M059J (cell line): ENCODE measurements around the gene ATP2B3. TPM values are rescaled to one million over a fixed set of nuclear protein-coding genes. Genes with fewer than 3 reads are reported as not detected.

Experiments
- DNase-seq: peaks from one replicate; pipeline ENCODE4 v3.0.0-alpha.2; 2012; ENCODE audit warnings: low read depth
- total RNA-seq: library from RNA; depleted of rRNA; stranded (reverse); fragments of >200 nt; shearing (Covaris generic); gene quantifications from 2 replicates; pipeline ENCODE4 v1.2.3, GENCODE V29; 2014

ATP2B3 gene
- total RNA-seq, 1 experiment from 2014 or later, result not detected

DNA sequence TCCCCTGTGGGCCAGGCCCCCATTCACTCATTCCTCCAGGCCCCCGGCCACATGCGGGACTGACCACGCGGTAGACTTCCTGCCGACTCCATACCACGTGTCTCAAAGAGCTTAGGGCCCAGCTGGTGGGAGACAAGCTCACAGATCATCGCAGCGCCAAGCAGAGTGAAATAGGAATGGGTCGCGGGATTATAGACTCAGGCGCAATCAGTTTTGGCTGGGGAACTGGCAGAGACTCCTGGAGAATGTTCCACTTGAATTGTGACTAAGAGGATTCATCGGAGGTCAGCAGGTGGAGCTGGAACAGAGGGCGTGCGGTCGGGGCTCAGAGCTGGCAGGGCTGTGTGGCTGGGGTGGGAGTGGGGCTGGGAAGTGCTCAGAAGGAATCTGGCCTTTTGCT is 15.6 kb downstream of the ATP2B3 start:
- DNase-seq, result peak; percentile 29

DNA sequence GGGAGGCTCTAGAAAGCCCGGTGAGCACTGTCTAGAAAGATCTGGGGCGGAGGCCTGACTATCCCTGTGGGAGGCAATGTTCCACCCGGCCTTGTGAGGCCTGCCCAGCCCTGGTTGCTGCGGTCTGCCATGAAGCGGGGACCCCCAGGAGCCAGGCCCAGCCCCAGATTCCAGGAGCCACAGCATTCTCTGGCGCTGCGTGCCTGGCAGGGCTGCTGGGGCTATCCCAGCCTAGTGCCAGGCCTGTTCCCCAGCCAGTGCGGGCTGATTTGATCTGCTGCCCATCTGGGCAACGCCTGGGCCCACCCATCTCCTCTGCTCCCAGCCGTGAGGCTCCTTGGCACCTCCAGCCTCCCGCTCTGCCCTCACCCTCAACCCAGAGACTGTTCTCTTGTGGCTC is 19.6 kb downstream of the ATP2B3 start:
- DNase-seq, result no peak

DNA sequence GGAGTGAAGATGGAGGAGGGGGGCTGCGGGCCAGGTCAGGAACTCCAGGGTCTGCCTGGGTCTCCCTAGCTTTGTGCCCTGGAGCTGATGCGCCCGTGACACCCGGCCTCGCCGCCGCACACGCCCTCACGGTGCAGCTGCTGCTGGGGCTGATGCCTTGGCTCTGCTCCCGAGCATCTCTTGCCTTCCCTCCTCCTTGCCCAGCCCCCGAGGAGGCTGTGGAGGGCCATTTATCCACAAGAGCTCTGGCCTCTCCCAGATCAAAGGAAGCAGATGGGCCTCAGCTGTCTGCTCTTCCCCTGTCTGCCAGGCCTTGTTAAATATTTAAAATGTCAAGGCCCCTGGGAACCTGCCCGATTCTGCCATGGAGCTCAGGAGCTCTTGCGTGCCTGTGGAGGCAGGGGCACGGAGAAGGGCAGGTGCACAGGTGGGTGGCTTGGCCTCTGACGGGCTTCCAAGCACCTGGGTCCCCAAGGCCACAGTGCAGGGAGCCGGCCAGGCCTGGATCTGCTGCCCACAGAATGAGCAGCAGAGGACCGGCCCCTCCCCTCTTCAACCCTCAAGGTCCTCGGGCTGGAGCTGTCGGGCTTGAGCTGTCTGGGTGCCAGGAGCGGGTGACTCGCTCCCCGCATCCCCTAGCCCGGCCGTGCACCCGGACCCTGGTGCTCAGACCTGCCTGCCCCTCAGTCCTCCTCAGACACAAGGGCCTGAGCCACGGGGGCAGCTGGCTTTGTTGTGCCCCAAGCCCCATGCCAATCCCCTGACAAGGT is 20.3 kb downstream of the ATP2B3 start:
- no peak for DNase-seq

DNA sequence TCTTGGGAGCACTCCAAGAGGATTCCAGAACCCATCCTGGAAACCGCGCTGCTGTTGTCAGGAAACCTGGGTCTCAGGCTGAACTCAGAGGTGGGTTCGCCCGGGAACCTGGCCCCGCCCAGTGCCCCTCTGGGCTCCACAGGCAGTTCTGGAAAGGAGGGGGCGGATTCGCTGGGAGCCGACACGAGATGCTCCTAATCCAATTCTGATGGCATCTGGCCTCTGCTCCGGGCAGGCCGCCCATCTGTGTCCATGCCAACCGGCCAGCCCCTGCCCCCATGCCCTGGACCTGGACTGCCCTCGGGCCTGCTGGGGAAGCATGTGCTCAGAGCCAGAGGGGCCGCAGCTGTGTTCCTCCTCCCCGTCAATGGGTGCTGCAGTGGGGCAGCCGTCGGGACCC is 21.0 kb downstream of the ATP2B3 start:
- DNase-seq, result peak; percentile 46

DNA sequence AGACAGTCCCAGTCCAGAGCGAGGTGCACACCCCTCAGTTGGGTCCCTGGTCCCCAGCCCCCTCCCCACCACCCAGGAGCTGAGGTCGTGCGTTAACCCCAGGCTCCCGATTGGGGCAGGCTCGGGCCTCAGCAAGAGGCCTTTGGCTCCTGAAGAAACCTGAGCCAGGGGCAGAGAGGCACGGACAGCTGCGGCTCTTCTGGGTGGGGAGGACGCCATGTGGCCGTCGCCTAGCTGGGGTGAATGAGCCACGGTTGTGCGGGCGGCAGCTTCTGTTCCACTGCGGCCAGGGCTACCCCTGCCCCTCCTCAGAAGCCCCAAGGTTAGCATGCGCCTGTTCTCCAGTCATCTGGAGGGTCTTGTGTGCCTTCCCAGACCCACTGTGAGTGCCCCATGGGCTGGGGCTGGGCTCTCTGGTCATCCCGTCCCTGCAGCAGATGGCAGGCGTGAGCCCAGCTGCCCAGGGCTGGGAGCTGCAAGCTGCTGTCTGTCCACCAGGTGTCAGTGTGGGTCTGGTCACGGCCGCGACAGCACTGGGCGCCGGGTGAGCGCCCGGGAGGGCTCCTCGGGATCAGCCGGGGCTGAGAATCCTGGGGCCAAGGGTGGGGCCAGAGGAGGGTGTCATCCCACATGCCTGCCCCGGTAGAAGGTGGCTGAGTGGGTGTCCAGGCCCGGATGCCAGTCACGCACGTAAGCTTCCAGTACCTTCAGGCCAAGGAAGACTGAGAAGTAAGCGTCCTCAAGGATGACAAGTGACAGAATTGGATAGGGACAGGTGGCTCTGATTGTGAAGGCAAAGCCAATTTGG is 21.9 kb downstream of the ATP2B3 start:
- DNase-seq, result peak; percentile 65

DNA sequence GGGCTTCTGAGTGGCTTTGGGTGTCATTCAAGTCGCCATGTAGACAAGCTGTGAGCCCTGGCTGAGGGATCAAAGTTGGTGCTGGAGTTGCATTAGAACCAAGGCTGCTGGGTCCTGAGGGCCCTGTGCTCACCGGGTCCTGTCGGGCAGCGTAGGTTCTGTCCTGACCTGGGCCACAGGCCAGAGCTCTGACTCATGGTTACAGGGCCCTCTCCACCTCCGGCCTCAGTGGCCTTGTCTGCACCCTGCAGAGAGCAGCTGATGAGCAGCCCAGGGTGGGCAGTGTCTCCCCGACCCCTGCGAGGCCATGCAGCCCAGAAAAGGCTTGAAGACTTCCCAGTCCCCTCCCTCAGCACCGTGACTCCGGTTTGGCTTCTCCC is 22.5 kb downstream of the ATP2B3 start:
- no peak for DNase-seq

DNA sequence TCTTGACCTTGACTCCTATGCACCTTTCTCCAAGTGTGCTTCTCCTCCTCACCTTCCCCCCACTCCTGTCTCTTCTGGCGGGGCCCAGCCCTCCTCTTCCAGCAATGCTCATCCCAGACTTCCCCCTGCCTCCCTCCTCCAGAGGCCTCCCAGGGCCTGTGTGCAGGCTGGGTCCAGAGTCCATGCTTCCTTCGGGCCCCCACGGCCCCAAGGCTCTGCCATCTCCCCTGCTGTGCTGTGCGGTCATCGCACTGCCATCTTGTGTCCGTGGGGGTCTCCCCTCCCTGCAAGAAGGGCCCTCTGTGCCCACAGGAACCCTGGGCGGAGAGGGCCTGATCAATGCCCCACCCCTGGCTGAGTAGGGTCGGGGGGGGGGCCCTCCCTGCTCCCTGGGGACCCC is 27.3 kb downstream of the ATP2B3 start:
- DNase-seq, result no peak

DNA sequence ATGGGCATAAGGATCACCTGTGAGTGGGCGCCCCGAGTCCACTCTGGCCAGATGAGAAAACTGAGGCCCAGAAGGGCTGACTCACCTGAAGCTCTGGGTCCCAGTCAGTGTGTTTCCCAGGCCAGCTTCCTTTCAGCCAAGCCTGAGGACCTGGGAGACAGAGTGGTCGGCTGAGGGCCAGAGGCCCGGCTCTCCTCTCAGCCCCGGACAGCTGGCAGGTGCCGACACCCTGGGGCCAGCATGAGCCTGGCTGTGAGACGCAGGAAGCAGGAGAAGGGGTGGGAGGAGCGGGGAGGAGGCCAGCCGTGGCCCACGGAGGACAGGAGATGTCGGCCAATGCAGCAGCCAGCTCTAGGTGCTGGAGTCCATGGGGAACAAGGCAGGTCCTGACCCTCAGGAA is 28.9 kb downstream of the ATP2B3 start:
- no peak for DNase-seq

DNA sequence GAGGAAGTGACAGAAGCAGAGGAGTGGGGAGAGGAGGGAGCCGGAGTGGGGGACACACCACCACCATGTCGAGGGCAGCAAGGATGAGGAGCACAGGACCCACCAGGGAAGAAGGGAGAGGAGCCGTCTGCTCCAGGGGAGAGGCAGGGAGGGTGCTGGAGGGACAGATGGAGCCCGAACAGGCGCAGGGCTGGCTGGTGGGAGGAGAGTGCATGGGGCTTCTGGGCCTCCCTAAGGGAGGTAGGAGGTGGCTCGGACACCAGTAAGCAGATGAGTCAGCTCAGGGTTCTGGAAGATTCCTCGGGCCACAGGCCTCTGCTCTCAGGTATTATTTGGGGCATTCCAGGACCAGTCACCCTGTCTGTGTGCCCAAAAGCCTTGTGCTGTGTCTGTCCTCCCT is 29.8 kb downstream of the ATP2B3 start:
- no peak for DNase-seq

DNA sequence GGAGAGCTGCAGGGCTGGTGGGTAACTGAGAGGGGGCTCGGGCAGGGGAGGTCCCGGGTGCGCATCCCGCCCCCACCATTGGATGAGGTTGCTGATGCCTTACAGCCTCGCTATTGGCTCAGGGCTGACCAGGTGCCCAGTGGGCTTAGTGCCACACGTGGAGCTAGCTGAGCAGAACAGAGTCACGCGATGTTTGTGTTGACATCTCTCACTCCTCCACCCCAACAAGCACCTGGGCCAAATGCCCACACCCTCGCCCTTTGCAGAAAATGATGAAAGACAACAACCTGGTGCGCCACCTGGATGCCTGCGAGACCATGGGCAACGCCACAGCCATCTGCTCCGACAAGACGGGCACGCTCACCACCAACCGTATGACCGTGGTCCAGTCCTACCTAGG is 31.8 kb downstream of the ATP2B3 start:
- DNase-seq, result no peak

DNA sequence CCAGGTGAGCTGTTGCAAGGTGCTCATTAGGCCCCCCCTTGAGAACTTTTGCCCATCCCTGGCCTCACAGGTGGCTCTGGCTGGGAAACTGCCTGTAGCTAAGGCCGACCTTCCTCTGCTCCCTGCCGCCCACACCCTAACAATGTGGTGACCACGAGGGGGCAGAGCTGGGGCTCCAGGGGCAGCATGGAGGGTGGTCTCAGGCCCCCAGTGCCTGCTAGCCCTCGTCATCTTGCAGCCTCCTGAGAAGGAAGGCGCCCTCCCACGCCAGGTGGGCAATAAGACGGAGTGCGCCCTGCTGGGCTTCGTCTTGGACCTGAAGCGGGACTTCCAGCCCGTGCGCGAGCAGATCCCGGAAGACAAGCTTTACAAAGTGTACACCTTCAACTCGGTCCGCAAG is 32.4 kb downstream of the ATP2B3 start:
- DNase-seq, result no peak

DNA sequence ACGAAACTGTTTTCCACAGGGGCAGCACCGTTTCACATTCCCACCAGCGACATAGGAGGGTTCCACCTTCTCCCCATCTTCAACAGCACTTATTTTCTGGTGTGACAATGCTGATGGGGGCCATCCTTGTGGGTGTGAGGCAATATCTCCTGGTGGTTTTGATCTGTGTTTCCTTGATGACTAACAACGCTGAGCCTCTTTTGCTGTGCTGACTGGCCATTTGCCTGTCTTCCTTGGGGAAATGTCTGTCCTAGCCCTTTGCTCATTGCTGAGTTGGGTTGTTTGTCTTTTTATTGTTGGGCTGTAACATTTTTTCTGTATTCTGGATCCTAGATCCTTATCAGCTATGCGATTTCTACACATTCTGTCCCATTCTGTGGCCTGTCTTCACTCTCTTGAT is 33.7 kb downstream of the ATP2B3 start:
- DNase-seq, result peak; percentile 36

DNA sequence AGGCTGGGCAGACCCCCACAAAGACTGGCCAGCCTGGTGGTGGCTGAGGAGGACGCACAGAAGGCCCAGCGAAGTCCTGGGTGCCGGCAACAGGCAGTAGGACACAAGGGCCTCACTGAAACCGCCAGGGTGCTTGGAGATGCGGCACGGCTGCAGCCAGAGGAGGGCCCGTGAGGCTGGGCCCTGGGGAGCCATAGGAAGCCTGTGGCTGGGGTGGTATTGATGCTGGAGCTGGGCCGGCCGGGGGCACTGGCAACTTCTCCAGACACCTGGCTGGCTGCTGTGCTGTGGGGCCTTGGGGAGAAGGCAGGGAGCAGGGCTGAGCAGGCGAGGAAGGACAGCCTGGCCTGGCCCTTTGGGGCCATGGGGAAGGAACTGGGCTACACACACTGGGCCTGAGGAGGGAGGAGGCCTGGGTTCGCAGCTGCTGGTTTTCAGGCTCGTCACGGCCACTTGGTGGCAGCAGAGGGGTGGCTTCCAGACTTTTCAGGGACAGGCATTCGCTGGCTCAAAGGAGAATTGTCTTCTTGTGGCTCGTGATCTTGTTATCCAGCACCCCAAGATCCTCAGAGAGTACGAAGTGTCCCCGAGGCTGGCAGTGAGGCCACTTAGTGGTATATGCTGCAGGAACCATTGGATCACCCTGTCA is 37.2 kb downstream of the ATP2B3 start:
- DNase-seq, result peak; percentile 67

DNA sequence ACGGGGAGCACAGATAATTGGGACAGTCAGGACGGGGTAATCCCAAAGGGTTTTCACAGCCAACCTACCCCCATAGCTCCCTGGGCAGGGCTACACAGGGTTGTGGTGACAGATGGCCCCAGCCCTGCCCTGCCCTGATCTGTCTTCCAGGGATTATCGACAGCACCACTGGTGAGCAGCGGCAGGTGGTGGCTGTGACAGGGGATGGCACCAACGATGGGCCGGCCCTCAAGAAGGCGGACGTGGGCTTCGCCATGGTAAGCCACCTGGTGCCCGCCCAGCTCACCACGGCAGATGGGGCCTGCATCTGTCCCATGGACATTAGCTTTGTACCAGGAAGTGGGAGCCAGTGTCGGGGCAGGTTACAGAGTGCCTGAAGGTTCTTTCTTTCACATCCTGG is 39.3 kb downstream of the ATP2B3 start:
- no peak for DNase-seq

DNA sequence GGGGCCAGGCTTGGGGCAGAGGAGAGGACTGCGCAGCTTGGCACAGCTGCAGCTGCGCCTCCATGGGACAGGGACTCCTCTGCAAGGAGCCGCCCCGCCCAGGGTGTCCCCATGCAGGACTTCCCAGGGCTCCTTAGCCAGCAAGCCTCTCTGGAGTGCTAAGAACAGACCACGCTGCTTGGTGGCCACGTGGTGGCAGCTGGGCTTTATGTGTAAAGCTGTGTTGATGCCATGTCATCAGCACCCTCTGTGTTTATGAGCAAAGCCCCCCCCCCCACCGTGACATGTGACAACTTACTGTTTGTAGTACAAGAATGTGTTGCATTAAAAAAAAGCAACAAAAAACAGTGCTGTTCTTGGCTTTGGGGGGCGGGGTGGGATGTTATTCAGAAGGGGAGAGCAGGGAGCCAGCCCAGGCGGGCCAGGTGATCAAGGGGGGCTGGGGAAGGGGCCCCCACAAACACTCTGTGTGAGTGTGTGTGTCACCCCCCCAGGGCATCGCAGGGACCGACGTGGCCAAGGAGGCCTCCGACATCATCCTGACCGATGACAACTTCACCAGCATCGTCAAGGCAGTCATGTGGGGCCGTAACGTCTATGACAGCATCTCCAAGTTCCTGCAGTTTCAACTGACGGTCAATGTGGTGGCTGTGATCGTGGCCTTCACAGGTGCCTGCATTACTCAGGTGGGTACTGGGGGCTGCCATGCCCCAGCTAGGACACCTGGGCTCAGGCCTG is 40.3 kb downstream of the ATP2B3 start:
- DNase-seq, result peak; percentile 7

DNA sequence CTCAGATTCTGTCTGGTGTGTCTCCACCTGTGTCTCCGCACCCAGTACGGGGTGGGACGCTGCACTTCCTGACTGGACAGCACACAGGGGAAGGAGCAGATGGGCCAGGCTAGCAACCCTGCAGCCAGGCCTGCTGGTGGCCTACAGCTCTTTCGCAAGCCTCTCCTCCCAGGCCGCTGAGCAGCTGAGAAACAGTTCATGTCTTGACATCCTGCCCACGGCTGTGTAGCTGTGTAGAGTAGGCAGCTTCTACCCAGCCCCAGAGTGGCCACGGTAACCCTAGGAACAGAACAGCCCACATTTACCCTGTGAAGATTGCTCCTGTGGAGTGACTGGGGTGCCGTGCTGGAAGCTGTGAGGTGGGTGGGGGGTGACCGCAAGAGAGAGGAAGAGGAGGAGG is 42.6 kb downstream of the ATP2B3 start:
- no peak for DNase-seq

DNA sequence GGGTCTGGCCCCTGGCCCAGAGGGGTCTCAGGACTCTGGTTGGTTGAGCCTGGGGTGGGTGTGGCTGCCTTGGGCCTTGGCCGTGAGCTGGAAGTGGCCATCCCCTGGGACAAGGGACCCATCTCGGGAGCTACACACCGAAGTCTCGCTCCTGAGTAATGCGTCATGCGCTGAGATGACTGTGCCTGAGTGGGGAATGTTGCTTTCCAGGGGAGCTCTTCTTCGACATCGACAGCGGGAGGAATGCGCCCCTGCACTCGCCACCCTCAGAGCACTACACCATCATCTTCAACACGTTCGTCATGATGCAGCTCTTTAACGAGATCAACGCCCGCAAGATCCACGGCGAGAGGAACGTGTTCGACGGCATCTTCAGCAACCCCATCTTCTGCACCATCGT is 43.0 kb downstream of the ATP2B3 start:
- DNase-seq, result no peak

DNA sequence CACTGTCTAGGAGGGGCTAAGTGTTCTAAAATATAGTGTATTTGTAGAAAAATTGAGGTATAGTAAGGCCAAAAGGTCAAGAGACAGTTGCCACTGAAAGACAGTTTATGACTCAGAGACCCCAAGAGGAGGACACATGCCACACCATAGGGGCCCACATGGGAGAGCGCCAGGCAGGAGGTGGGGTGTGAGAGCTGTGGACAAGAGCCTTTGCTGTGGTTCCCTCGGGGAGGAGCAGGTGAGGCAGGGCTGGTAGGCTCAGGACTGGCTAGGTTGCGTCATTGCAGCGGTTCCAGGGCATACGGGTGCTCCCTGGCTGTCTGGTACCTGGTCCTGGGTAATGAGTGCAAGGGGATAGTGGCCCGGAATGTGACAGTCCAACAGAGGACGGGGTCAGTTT is 43.9 kb downstream of the ATP2B3 start:
- no peak for DNase-seq

DNA sequence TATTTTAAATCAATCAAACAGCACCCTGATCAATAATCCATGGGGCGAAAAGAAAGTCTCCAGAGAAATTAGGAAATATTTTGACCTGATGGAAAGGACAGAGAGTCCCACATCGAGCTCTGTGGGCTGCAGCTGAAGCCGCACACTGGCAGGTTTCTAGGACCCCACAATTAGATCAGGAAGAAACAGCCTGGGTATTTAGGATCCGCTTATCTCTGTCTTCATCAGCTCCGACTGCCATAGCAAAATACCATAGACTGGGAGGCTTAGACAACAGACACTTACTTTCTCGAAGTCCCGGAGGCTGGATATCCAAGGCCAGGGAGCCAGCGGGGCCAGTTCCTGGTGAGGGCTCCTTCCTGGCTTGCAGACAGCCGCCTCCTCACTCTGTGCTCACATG is 45.1 kb downstream of the ATP2B3 start:
- DNase-seq, result no peak

DNA sequence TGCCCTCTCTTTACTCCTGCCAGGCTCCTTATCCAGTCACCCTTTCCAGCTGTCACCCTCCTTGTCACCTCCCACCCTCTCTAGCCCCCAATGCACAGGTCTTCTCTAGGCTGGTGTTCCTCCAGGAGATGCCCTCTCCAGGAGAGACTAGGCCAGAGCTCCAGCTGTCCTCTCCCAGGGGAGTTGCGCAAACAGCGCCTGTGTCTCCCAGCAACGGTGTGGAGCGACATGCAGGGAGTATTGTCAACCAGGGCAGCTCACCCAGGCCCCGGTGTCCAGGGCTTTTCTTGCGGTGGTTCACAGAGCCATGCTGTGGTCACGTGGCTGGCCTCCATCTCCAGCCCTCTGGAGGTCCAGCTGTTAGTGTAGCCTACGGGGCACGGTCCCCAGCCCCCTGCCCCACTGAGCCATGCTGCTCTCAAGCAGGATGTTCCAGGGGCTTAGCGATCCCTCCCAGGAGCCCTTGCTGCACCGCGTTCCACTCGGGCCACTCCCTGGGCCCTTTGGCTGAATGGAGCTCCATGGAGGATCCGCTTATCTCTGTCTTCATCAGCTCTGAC is 46.7 kb downstream of the ATP2B3 start:
- no peak for DNase-seq

DNA sequence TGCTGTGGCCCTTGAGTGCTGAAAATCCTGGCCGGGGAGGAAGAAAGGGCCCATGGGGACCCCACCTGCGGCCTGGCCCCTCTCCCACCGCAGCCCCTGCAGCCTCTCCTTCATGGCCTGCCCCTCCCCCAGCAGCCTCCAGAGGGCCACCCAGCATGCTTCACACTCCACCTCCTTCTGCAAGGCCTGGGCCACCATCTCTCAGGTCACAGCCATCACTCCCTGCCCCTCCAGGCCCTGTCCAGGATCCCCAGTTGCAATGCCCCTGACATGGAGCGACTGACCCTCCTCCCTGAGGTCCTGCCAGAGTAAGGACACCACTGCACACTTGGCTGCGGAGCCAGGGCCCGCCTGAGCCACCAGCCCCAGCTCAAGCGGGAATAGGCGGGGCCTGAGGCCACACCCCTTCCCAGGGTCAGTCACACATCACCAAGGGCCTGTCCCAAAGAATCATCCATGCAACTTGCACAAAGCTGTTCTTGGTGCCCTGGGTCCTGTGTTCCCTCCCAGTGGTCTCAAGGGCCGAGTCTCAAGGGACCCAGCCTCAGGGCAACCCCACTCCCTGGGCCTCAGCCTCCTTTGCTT is 48.6 kb downstream of the ATP2B3 start:
- no peak for DNase-seq
